ENCODE data around the gene ZSCAN10.

The ZSCAN10 gene

GRCh38 chr16:3044708-3045107, 54.4 kb downstream of the ZSCAN10 start:
- no peak for DNase-seq

- no peak for DNase-seq
Measured at GRCh38 chr16:3042376-3042775, 56.7 kb downstream of the ZSCAN10 start.

GRCh38 chr16:3038896-3039295, 60.2 kb downstream of the ZSCAN10 start:
- no peak for DNase-seq

Measured in fibroblast of skin of abdomen (primary cell).